Prostate gland (tissue), 2 donors: ENCODE data around the gene NHSL2. TPM values are rescaled to one million over a fixed set of nuclear protein-coding genes. Genes with fewer than 3 reads are reported as not detected.
"Not testable (repeated sequence)": the region's sequence is repeated elsewhere in the genome, so short reads cannot be mapped to it uniquely, and the experiment has no call there.

Experiments
- DNase-seq: peaks from one replicate; pipeline ENCODE4 v3.0.0-alpha.2; 2019; ENCODE audit warnings: low spot score
- H3K27ac ChIP-seq, 2 donors: fragments of 200-600 bp; sonication (generic); 2 replicates each; pipeline ENCODE4 v1.5.1; 2017 to 2019
- H3K27me3 ChIP-seq: fragments of 200-600 bp; sonication (generic); replicated peaks from 2 replicates; pipeline ENCODE4 v1.5.1; 2019; ENCODE audit not compliant: insufficient read depth
- H3K36me3 ChIP-seq, 2 donors: fragments of 200-600 bp; sonication (generic); 1 replicate in 1 of 2; 2 replicates in 1 of 2; pipeline versions ENCODE4 v1.5.1 to v1.8.1; 2017 to 2019
- H3K4me1 ChIP-seq: fragments of 200-600 bp; sonication (generic); replicated peaks from 2 replicates; pipeline ENCODE4 v1.5.1; 2019
- H3K4me3 ChIP-seq, 2 donors: fragments of 200-600 bp; sonication (generic); 2 replicates each; pipeline ENCODE4 v1.5.1; 2017 to 2019
- H3K9me3 ChIP-seq: fragments of 200-600 bp; sonication (generic); 2 replicates; pipeline ENCODE4 v1.5.1; 2017
- POLR2A ChIP-seq: fragments of 450-650 bp; IDR thresholded peaks from one replicate; pipeline ENCODE4 v1.6.1; 2016; ENCODE audit warnings: antibody characterized with exemption, mild to moderate bottlenecking
- POLR2AphosphoS5 ChIP-seq: sonication (generic); formaldehyde crosslinking; IDR thresholded peaks from one replicate; pipeline ENCODE4 v1.6.1; 2017; ENCODE audit warnings: antibody characterized with exemption
- WGBS: methylation state at CpG from one replicate; pipeline ENCODE4 v1.1.5; 2018; 5-methylcytosine and 5-hydroxymethylcytosine counted together
- intact Hi-C: fragments of 100-400 bp; cut with DNase I; formaldehyde crosslinking; loops from one replicate; pipeline ENCODE4 v1.14.2; 2022
- total RNA-seq, 2 donors: library from RNA; depleted of rRNA; stranded (reverse); fragments of >200 nt; gene quantifications; one replicate each; pipeline ENCODE4 v1.1.0, GENCODE V29; 2016
- TF ChIP-seq, protein P1 (sequence below), 4 experiments: fragments of 200-600 bp in 2 of 4; fragments of 450-650 bp in 2 of 4; sonication (generic) in 2 of 4; IDR thresholded peaks; 1 replicate in 3 of 4; 2 replicates in 1 of 4; pipeline ENCODE4 v1.5.1; 2016 to 2019; ENCODE audit warnings: antibody characterized with exemption in 4 of 4, mild to moderate bottlenecking in 2 of 4, moderate library complexity in 2 of 4

NHSL2 gene
- total RNA-seq, 2 donors from 2014 or later: 4.2 to 28.2 TPM

- no peak overlapping the region for H3K4me3 ChIP-seq
- DNase-seq: no peak
- whole genome bisulfite sequencing: 96% methylated on average over 3 of the region's 3 CpGs
- no peaks in the 10 kb centered on the region for H3K4me1 ChIP-seq
- H3K27ac ChIP-seq: no peak overlapping the region
- no peaks in the 10 kb centered on the region for H3K36me3 ChIP-seq
- no peaks in the 10 kb centered on the region for H3K9me3 ChIP-seq
- intact Hi-C loops: no loop called here
- no peaks in the 10 kb centered on the region for H3K27me3 ChIP-seq
- TF ChIP-seq, protein P1, sequence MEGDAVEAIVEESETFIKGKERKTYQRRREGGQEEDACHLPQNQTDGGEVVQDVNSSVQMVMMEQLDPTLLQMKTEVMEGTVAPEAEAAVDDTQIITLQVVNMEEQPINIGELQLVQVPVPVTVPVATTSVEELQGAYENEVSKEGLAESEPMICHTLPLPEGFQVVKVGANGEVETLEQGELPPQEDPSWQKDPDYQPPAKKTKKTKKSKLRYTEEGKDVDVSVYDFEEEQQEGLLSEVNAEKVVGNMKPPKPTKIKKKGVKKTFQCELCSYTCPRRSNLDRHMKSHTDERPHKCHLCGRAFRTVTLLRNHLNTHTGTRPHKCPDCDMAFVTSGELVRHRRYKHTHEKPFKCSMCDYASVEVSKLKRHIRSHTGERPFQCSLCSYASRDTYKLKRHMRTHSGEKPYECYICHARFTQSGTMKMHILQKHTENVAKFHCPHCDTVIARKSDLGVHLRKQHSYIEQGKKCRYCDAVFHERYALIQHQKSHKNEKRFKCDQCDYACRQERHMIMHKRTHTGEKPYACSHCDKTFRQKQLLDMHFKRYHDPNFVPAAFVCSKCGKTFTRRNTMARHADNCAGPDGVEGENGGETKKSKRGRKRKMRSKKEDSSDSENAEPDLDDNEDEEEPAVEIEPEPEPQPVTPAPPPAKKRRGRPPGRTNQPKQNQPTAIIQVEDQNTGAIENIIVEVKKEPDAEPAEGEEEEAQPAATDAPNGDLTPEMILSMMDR (IDR thresholded peaks at IDR 0.05): no peak
- TF ChIP-seq POLR2AphosphoS5 (no peak), POLR2A (no peak)
Measured at GRCh38 chrX:72158773-72159172, 248.1 kb downstream of the NHSL2 start.

DNA sequence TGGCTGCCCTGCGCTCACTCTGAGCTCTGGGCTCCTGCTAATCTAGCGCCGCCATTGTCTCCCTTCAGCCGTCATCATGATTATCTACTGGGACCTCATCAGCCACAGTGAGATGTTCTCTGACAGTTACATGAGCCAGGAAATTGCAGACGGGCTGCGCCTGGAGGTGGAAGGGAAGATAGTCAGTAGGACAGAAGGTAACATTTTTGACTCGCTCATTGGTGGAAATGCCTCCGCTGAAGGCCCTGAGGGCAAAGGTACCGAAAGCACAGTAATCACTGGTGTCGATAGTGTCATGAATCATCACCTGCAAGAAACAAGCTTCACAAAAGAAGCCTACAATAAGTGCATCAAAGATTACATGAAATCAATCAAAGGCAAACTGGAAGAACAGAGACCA lies 249.1 kb downstream of the NHSL2 start:
- no peak overlapping the region for H3K4me3 ChIP-seq
- no peaks in the 10 kb centered on the region for H3K36me3 ChIP-seq
- no peak for DNase-seq
- H3K27me3 ChIP-seq: no peaks in the 10 kb centered on the region
- no peak overlapping the region for H3K27ac ChIP-seq
- no peaks in the 10 kb centered on the region for H3K4me1 ChIP-seq
- 81% methylated on average over 10 of the region's 10 CpGs for WGBS
- TF ChIP-seq POLR2A: no peak
- TF ChIP-seq, protein P1 (IDR thresholded peaks at IDR 0.05): no peak
- TF ChIP-seq POLR2AphosphoS5: no peak
- intact Hi-C loops: no loop called here
- no peaks in the 10 kb centered on the region for H3K9me3 ChIP-seq

- H3K27me3 ChIP-seq: no peaks in the 10 kb centered on the region
- H3K4me3 ChIP-seq: no peak overlapping the region
- TF ChIP-seq, protein P1 (IDR thresholded peaks at IDR 0.05): no peak
- TF ChIP-seq POLR2A (no peak), POLR2AphosphoS5 (no peak)
- no peak for DNase-seq
- H3K9me3 ChIP-seq: no peaks in the 10 kb centered on the region
- intact Hi-C loops: no loop called here
- H3K4me1 ChIP-seq: no peaks in the 10 kb centered on the region
- no peaks in the 10 kb centered on the region for H3K36me3 ChIP-seq
- WGBS: 75% methylated on average over 4 of the region's 4 CpGs
- no peak overlapping the region for H3K27ac ChIP-seq
Measured at GRCh38 chrX:72165551-72165950, 254.9 kb downstream of the NHSL2 start.

DNA sequence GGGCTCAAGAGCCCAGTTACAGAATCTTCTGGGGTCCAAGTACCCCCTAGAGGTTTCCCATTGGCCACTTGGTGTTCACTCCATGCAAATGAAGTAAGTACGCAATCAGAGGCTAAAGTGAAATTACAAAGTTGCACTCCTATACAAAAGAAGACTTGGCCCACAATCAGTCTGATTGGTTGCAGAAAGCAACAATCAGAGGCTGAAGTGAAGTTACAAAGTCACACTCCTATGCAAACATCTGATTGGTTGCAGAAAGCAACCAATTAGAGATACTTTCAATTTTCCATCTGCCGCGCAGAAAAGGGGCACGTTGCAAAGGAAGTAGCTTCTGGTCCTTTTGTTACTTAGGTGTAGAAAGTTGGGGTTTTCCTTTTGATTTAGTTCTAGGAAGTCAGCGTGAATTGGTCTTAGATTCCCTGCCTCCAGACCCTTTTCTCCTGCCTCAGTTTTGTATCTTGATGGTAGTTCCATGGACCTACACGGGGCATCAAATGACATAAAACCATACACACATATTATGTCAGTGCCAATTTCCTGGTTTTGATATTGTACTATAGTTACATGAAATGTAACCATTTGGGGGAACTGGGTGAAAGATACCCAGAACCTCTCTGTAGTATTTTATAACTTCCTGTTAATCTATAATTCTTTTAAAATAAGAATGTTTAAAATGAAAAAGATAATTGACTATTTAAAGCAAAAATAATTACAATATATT lies 258.5 kb downstream of the NHSL2 start:
- no peak for TF ChIP-seq POLR2AphosphoS5
- no peak for TF ChIP-seq POLR2A
- TF ChIP-seq, protein P1 (IDR thresholded peaks at IDR 0.05): no peak
- no peaks in the 10 kb centered on the region for H3K36me3 ChIP-seq
- no peak overlapping the region for H3K27ac ChIP-seq
- intact Hi-C loops: no loop called here
- H3K4me1 ChIP-seq: no peaks in the 10 kb centered on the region
- 66% methylated on average over 6 of the region's 6 CpGs for WGBS
- no peak overlapping the region for H3K4me3 ChIP-seq
- no peaks in the 10 kb centered on the region for H3K9me3 ChIP-seq
- DNase-seq: no peak
- no peaks in the 10 kb centered on the region for H3K27me3 ChIP-seq

GRCh38 chrX:72176289-72176688 lies 265.6 kb downstream of the NHSL2 start:
- H3K4me3 ChIP-seq, intact Hi-C loops, H3K9me3 ChIP-seq, DNase-seq, H3K4me1 ChIP-seq, H3K27ac ChIP-seq, H3K36me3 ChIP-seq, H3K27me3 ChIP-seq: not testable (repeated sequence)
- 92% methylated on average over 5 of the region's 5 CpGs for WGBS
